GM19035 (cell line): ENCODE measurements around the gene RFLNA.
"Not testable (repeated sequence)": the region's sequence is repeated elsewhere in the genome, so short reads cannot be mapped to it uniquely, and the experiment has no call there.

Experiments
- ATAC-seq: cut with Tn5 transposase; IDR thresholded peaks from one replicate; pipeline ENCODE4 v1.9.1; 2021; ENCODE audit not compliant: unreplicated experiment

RFLNA gene

DNA sequence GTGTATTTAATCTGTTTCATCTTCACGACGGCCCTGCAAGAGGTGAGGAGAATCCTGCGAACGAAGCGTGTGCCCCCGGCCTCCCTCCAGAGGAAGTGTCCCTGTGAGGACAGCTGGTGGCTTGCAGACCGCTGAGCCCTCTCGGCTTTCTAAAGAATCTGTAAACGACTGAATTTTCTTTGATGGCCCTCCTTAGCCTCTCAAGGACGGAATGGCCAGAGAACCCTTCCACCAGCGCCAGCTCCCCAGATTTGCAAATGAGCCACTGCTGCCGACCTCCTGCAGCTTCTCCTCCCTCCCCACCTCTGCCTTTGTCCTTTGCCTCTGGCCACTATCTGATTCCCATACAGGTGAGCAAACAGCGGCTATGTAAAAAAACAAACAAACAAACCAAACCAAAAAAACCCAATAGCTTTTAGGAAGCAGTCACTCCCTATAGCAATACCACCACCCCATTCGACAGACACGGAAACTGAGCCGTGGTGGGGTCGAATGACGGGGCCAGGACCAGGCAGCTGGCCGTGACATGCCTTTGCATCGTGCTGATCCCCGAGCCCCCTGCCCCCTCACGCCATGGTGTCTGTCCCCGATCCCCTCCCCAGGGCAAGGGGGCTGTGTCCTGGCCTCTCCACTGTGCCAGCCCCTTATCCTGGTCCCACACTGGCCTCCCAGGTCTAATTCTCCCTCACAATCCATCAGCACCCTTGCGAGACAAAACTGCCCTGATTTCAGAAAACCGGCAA lies 23.6 kb downstream of the RFLNA start:
- ATAC-seq, result no peak

DNA sequence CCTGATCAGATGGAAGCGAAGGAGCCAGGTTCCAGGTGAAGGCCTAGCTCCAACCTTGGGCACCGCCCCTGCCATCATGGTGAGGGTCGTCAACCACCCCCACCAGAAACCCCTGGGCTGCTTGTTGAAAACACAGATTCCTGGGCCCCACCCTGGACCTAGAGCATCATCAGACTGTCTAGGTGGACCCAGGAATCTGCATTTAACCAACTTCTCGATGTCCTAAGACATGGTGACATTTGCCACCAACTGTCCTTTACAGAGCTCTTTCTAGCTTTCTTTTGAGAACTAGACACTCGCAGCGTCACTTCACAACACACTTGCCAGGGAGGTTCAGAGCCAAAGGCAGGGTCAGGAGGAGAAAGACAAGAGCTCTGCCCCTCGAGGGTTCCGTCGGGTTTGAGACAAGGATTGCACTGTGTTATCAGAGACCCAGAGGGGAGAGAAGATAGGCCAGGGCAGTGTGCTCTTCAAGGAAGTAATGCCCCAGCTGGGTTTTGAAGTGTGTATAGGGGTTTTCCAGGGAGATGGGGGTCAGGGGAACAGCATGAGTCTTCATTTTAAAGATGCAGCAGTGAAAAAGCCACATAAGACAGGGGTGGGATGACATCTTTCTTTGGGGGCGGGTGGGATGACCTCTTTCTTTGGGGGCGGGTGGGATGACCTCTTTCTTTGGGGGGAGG lies 24.6 kb downstream of the RFLNA start:
- no peak for ATAC-seq

DNA sequence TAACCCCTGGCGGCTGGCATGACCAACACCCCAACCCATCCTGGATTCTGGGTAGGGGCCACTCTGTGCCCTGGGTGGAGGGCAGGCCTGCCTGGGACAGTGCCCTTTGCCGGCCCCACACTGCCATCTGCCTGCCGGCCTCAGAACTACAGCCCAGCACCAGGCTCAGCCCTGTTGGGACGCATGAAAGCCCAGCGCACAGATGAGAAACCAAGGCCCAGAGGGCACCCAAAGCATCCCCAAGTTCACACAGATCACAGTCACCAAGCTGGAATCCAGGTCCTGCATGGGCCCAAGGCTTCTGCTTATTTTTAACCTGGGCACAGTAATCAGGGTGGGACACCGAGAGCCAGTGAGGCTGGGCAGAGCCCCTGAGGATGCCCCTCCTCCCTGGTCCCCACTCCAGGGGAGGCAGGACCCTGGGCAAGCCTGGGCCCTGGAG lies 26.2 kb downstream of the RFLNA start:
- peak; percentile 77 for ATAC-seq

DNA sequence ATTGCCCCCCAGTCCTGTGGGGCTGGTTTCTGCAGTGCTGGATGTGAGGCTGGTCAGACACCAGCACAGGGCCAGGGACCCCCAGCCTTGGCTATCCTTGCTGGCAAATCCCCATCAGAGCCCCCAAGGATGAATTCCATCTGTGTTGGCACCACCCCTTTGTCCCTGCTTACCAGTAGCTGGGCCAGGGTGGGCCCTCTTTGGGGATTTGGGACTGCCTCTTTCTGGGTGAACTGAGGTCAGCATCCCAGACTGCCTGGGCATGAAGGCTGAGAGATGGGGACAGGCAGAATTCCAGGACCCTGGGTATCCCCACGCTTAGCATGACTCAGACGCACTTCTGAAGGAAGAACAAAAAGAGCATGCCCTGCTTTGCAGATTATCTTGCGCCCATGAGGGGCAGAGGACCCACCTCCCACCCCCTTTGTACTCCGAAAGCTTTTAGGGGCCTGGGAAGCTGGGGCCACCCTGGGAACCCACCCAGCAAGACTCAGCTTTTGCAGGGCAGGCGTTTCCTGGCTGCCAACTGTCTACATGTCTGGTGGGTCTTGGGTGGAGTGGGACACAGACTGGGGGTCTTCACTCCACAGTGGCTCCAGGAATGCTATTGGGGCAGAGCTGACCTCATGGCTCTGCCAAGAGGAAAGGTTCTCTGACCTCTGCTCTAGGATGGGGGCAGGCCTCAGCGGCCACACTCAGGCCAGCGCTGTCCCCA lies 26.8 kb downstream of the RFLNA start:
- ATAC-seq, result peak; percentile 23

DNA sequence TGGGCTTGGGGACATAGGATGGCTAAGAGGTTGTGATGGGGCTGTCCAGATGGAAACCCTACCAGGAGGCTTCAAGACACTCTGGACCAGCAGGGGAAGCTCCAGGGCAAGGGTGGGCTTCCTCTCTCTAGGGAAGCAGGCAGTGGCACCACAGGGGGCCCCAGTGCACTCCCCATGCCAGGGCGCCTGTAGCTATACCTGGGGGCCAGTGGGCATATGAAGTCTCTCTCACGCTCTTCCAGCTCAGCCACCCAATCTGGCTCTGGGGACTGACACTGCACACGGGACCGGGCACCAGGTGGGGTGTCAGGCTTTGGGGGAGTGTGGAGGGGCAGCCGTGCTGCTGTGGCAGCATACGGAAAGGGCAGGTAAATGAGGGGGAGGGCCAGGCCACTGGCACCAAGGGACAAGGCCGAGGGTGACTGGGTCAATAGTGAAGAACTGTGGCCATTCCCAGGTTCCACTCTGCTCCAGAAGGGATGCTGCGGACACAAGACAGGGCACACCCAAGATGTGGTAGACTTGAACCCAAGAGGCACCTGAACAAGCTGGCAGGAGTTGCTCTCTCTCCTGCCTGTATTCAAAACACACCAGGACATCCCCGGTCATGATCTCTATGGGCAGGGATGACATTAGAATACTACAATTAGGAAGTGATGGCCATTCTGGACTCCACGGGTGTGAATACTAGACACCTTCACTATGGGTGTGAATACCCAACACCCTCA lies 27.5 kb downstream of the RFLNA start:
- no peak for ATAC-seq

DNA sequence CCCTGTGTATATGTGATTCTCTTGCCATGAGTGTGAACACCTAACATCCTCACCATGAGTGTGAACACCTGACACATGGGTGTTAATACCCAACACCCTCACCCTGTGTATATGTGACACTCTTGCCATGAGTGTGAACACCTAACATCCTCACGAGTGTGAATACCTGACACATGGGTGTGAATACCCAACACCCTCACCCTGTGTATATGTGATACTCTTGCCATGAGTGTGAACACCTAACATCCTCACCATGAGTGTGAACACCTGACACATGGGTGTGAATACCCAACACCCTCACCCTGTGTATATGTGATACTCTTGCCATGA lies 28.1 kb downstream of the RFLNA start:
- ATAC-seq, result not testable (repeated sequence)

DNA sequence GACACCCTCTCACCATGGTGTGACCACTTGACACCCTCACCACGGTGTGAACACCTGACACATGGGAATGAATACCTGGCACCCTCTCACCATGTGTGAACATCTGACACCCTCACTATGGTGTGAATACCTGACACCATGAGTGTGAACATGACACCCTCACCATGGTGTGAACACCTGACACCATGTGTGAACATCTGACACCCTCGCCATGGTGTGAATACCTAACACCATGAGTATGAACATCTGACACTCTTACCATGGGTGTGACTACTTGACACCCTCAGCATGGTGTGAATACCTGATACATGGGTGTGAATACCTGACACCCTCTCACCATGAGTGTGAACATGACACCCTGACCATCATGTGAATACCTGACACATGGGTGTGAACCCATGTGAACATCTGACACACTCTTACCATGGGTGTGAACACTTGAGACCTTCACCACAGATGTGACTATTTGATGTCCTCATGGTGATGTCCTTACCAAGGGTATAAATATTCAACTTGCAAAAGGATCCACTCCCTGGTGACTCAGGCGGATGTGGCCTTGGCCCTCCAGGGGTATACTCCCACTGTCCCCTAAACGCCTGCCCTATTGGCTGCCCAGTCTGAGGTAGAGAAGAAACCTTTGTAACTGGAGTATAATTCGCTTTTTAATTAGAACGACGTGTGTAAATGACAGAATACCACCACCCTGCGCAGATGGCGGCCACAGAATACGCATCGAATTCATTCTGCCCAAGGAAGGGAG lies 29.1 kb downstream of the RFLNA start:
- no peak for ATAC-seq

DNA sequence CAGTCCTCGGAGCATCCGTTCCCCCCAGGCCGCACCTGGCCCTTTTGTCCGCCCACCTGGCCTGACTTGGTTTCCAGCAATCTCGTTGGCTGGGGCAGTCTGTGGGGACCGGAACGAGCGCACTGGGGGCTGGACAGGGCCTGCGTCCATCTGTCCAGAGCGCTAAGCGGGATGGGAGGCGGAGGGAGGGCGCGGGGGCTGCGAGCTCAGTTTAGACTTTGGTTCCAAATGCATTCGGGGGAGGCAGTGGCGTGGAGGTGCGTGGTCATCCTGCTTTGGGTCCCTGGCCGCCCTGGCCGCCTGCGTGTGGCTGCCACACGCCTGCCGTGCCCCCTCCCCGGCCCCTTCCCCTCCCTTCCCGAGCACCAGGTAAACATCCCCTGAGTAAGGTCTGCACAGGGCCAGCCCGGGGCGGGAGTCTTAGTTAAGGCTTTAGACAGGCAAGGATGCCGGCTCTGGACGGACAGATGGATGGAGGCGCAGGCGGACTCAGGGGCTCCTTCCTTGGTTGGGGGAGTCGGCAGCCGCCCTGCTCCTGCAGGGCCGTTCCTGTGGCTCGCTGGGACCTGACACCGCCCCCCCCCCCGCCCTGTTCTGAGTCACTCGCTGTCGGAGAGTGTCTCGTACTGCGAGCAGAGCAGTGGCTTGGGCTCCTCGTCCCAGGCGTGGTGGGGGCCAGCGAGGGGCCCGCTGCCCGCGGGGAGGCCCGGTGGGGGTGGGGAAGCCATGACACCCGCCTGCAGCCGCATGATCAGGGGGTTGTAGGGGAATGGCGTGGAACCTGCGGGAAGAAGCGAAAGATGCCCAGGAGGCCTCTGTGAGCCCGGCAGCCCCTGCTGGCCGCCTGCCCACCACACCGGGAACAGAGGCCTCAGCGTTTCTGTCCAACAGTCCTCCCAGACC lies 30.2 kb downstream of the RFLNA start:
- no peak for ATAC-seq

DNA sequence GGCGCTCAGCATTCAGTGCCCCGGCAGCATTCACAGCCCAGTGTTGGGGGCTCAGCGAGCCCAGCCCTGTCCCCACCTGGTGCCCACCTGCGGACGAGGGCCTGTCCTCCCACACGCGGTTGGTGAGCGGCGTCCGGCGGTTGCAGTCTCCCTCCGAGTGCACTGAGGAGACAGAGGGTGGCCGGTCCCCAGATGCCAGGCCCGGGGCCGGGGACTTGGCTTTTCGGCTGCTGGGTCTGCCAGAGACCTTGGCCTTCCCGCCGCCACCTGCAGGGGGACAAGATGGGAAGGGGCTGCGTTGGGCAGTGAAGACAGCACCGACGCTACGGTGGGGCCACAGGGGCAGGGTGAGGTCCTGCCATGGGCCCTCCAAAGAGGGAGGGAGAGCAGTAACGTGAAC lies 31.2 kb downstream of the RFLNA start:
- no peak for ATAC-seq

DNA sequence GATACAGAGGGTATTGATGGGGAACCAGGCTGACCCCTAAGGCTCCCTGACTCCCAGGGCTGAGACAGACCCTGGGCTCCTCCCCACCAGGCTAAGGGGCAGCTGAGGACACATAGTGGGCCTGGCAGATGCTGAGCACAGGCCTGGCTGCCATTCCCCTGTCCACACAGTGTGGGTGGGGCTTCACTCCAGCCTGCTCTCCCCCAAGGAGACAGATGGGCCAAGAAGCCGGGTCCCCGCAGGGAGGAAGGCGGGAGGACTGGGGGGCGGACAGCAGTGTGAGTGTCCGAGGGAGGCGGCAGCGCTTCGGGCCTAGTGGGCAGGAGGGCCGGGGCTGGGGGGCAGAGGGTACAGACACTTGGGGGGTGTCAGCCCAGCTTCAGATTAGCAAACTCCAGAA lies 32.0 kb downstream of the RFLNA start:
- ATAC-seq, result no peak

DNA sequence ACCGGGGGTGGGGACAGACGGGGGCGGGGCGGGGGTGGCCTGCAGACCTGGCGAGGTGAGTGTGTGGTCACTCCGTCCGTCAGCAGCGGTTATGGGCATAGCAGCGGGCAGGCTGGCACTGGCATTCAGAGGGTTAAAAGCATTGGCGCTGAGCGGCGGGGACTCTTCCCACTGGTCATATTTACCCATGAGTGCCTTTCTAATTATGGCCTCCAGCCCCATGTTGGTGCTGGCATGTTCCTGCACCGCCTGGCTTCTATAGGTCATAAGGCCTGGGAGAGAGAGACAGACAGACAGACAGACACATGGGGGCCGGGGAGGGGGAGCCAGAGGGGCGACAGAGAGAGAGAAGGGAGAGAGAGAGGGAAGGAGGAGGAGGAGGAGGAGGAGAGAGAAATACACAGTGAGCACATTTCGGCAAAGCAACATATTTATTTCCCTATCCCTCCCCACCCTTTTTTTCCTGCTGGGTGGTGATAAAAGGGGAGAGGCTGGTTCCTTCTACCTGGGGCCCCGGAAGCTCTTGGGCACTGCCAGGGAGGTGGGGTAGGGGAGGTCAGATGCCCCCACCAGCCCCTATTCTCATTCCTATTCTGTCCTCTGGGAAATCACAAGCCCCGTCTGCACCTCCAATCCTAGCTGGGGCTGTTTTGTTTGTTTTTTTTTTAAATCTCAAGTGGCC lies 32.6 kb downstream of the RFLNA start:
- no peak for ATAC-seq

DNA sequence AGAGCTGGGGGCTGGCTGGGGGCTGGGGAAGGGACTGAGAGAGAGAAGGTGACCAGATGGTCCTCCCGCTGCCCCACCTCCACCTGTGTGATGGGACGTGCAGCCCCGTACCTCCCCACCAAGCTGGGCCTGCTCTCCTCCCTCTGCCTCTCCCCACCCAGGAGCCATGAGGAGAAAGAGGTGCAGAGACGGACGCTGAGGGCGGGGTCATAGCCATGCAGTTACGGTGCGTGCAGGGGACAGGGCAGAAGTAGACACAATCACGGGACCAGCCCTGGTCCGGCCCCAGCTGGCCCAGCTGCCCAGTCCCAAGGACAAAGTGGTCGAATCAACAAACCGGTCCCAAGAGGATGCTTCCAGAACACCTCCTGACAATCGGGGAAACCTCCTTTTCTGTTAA lies 33.2 kb downstream of the RFLNA start:
- ATAC-seq, result no peak

DNA sequence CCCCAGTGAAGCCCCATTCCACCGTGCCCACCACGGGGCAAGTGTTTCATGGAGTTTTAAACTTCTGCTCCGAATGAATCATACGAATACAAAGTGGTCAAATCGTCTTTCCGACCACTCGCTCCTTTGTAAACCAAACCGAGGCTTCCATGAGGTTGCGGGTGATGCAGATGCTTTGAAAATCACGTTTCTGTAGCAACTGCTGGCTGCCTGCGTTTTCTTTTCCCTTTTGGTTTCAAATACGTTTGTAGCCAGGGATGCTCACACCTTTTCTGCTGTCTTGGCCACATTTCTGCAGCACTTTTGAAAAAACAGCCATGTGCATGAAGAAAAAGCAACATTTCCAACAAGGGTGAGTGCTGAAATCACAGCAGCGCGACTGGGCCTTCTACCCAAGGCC lies 33.7 kb downstream of the RFLNA start:
- ATAC-seq, result no peak

DNA sequence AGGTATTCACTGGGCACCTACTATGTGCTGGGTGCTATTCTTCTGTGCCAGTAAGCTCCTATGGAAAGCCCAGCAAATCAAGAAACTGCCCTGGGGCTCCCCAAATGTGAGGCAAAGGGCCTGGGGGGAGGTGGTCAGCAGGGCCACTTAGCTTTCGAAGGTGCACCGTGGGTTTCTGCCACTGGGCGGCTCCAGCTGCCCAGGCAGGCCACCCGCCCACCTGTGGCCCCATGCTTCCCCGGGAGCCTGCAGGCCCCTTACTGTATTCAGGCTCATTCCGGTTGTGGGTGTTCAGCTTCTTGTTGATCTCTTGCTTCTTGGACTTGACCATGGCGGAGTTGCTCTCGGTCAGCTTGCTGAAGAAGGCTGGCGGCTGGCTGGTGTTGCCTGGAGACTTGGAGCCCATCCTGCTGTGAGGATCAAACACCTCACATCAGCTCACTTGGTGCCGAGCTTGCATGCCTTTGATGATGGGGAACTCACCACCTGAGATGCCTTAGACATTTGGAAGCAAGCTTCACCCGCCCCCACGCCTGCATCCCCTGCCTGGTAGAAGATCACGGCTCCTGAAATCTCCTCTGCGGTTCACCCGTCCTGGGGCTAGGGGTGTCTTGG lies 37.3 kb downstream of the RFLNA start:
- ATAC-seq, result no peak

DNA sequence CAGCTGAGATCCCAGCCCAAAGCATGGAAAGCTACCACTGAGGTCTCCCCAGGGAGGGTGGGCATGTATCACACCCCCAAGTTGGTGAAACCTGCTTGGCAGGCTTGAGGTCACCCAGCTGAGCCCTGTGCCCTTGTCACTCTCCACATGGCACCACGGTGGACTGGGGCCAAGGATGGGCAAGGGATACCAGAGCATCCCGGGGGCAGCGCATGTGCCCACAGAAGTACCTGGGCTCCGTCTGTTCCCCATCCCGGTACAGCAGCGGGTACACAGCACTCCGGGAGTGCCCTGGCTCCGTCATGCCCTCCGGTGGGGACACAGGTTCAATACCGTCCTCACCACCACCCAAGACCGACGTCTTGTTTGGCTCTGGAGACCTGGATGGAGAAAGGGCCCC lies 38.0 kb downstream of the RFLNA start:
- ATAC-seq, result no peak

DNA sequence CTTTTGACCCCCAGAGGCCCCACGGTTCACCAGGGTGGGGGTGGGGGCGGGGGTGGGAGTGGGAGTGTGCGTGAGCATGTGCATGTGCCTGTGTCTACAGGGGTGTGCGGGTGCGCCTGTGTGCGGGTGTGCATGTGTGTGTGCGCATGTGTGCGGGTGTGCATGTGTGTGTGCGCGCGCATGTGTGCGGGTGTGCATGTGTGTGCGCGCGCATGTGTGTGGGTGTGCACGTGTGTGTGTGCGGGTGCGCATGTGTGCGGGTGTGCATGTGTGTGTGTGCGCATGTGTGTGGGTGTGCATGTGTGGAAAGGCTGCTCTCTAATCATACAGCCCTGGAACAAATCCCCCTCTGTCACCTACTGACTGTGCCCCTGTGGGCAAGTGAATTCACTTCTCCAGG lies 38.8 kb downstream of the RFLNA start:
- ATAC-seq, result no peak

DNA sequence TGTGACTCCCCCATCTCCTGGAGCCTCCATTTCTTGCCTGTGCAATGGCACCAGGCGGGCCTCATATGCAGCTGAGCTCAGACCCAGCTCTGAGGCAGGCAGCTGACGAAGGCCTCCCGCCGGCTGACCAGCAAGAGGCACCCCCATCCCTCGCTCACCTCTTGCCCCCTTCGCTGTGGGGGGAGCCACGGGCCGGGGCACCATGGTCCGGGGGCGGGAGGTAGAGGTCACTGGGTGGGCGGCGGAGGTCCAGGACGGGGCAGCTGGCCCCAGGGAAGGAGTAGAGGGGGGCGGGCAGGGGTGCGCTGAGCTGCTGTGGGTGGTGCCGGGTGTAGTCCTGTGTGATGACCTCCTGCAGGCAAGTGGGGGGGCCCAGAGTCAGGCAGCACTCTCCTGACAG lies 39.4 kb downstream of the RFLNA start:
- no peak for ATAC-seq

DNA sequence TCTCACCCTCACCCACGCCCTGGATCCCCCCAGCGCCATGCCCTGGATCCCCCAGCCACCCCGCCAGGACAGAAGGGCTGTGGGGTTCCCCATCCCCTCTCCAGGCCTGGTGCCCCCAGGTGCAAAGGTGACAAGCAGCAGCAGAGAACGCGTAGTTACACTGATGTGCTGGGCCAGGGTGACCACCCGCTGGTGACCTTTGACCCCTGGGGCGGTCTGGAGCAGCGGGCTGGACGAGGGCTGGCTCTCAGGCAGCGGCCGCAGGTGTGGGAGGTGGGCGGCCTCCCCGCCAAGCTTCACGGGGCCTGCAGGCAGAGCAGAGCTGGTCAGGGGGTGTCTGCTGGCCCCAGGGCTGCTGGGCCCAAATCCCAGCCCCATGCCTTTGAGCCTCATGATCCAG lies 40.1 kb downstream of the RFLNA start:
- no peak for ATAC-seq
